Upper lobe of left lung (tissue), 4 donors: ENCODE results near the gene HES4.

Experiments used
- CTCF ChIP-seq, 6 experiments: fragments of 450-650 bp in 4 of 6; fragments of 200-600 bp in 2 of 6; sonication (generic) in 2 of 6; IDR thresholded peaks; one replicate each; pipeline ENCODE4 v1.5.1; 2016 to 2019; ENCODE audit warnings: antibody characterized with exemption in 6 of 6
- POLR2A ChIP-seq, 4 donors: fragments of 450-650 bp; IDR thresholded peaks; one replicate each; pipeline ENCODE4 v1.5.1; 2016 to 2017; ENCODE audit warnings: antibody characterized with exemption in 4 of 4, mild to moderate bottlenecking in 2 of 4

- TF ChIP-seq POLR2A (IDR thresholded peaks at IDR 0.05) = no peak
- TF ChIP-seq CTCF (IDR thresholded peaks at IDR 0.05) = no peak
Measured at GRCh38 chr1:1041873-1042272, 42.0 kb upstream of the HES4 start.
